ENCODE measurements around the gene EML1. TPM values are rescaled to one million over a fixed set of nuclear protein-coding genes. Genes with fewer than 3 reads are reported as not detected.

The EML1 gene
- total RNA-seq, 1 donor from 2014 or later: 36.4 TPM

- Mint-ChIP-seq H3K9me3 (ENCODE audit: low read depth) (no peaks in the 10 kb centered on the region), H3K4me1 (ENCODE audit: low read depth) (peaks cover 15% of the 10 kb centered on the region)
Measured at GRCh38 chr14:99824776-99825175, 31.6 kb downstream of the EML1 start.

DNA sequence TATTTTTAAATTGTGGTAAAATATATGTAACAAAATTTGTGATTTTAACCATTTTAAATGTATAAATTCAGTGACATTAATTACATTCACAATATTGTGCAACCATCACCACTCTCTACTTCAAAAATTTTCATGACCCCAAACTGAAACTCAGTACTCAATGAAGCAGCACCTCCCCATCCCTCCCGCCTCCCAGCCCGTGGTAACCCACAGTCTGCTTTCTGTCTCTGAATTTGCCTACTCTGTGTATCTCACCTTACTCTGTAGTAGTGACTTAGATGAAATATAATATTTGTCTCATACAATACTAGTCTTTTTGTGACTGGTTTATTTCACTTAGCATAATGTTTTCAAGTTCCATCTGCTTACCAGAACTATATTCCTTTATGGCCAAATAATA lies 36.2 kb downstream of the EML1 start:
- H3K4me1 Mint-ChIP-seq (ENCODE audit: low read depth): peaks cover 8% of the 10 kb centered on the region
- no peaks in the 10 kb centered on the region for H3K27me3 Mint-ChIP-seq (ENCODE audit: low read depth)
- DNase-seq (ENCODE audit: low spot score): no peak
- TF ChIP-seq CTCF (IDR thresholded peaks at IDR 0.05): no peak
- H3K27ac Mint-ChIP-seq (ENCODE audit: unreplicated experiment): no peak overlapping the region
- no peaks in the 10 kb centered on the region for H3K9me3 Mint-ChIP-seq (ENCODE audit: low read depth)
- no peaks in the 10 kb centered on the region for H3K36me3 Mint-ChIP-seq (ENCODE audit: low read depth)
- H3K4me3 Mint-ChIP-seq (ENCODE audit: unreplicated experiment): no peak overlapping the region

More at GRCh38 chr14:99824776-99825175, 31.6 kb downstream of the EML1 start:
- no peak for DNase-seq (ENCODE audit: low spot score)
- Mint-ChIP-seq H3K27me3 (ENCODE audit: low read depth) (no peaks in the 10 kb centered on the region), H3K27ac (ENCODE audit: unreplicated experiment) (no peak overlapping the region), H3K36me3 (ENCODE audit: low read depth) (no peaks in the 10 kb centered on the region), H3K4me3 (ENCODE audit: unreplicated experiment) (no peak overlapping the region)
- no peak for TF ChIP-seq CTCF (IDR thresholded peaks at IDR 0.05)

DNA sequence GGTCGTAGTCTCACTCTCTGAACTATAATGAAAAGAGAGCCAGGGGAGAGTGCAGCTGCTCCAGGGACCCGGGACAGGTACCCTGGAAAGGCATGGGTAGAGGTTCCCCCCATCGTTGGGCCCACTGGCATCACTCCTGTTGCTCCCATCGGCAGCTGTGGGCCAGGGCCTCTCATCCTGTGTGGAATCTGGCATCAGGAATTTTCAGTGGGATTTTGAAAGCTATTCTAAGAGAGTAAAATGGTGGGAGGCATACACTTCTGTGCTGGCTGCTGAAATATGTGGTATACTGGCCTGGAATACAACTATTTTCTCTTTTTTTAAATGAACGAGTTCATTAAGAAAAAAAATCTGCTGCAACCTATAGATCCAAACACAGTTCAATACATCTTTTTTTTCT lies 38.1 kb downstream of the EML1 start:
- peaks cover 6% of the 10 kb centered on the region for H3K4me1 Mint-ChIP-seq (ENCODE audit: low read depth)
- H3K27me3 Mint-ChIP-seq (ENCODE audit: low read depth): no peaks in the 10 kb centered on the region
- TF ChIP-seq CTCF (IDR thresholded peaks at IDR 0.05): no peak

GRCh38 chr14:99831903-99832685 lies 38.9 kb downstream of the EML1 start:
- Mint-ChIP-seq H3K27ac (ENCODE audit: unreplicated experiment) (no peak overlapping the region), H3K36me3 (ENCODE audit: low read depth) (no peaks in the 10 kb centered on the region), H3K9me3 (ENCODE audit: low read depth) (no peaks in the 10 kb centered on the region), H3K4me3 (ENCODE audit: unreplicated experiment) (no peak overlapping the region), H3K27me3 (ENCODE audit: low read depth) (no peaks in the 10 kb centered on the region), H3K4me1 (ENCODE audit: low read depth) (no peaks in the 10 kb centered on the region)
- no peak for TF ChIP-seq CTCF (IDR thresholded peaks at IDR 0.05)
- no peak for DNase-seq (ENCODE audit: low spot score)

More for the DNA sequence above, 38.1 kb downstream of the EML1 start:
- H3K27ac Mint-ChIP-seq (ENCODE audit: unreplicated experiment): no peak overlapping the region
- no peaks in the 10 kb centered on the region for H3K36me3 Mint-ChIP-seq (ENCODE audit: low read depth)
- H3K9me3 Mint-ChIP-seq (ENCODE audit: low read depth): no peaks in the 10 kb centered on the region
- no peak overlapping the region for H3K4me3 Mint-ChIP-seq (ENCODE audit: unreplicated experiment)
- no peak for DNase-seq (ENCODE audit: low spot score)

- Mint-ChIP-seq H3K36me3 (ENCODE audit: low read depth) (no peaks in the 10 kb centered on the region), H3K4me1 (ENCODE audit: low read depth) (peaks cover 13% of the 10 kb centered on the region), H3K27me3 (ENCODE audit: low read depth) (no peaks in the 10 kb centered on the region), H3K27ac (ENCODE audit: unreplicated experiment) (no peak overlapping the region), H3K4me3 (ENCODE audit: unreplicated experiment) (no peak overlapping the region), H3K9me3 (ENCODE audit: low read depth) (no peaks in the 10 kb centered on the region)
- no peak for TF ChIP-seq CTCF (IDR thresholded peaks at IDR 0.05)
- DNase-seq (ENCODE audit: low spot score): no peak
Measured at GRCh38 chr14:99837822-99838221, 44.6 kb downstream of the EML1 start.
